ENCODE results near the gene CASP2.

- TF ChIP-seq CTCF (IDR thresholded peaks at IDR 0.05; ENCODE audit: low read depth, low read length) = no peak
- TF ChIP-seq EZH2phosphoT487 (IDR thresholded peaks at IDR 0.05; ENCODE audit: low read depth) = no peak
These were observed 28.3 kb downstream of the CASP2 start for GRCh38 chr7:143316492-143316891.
